Right lobe of liver (tissue), 6 donors: ENCODE measurements around the gene PTPRM. TPM values are rescaled to one million over a fixed set of nuclear protein-coding genes. Genes with fewer than 3 reads are reported as not detected.

Experiments
- ATAC-seq, 4 donors: fragments of 200-7000 bp; cut with Tn5 transposase; one replicate each; pipeline ENCODE4 v1.9.1; 2020; ENCODE audit warnings: mild to moderate bottlenecking in 4 of 4, moderate library complexity in 4 of 4
- DNase-seq, 3 donors: peaks; one replicate each; pipeline ENCODE4 v3.0.0-alpha.2; 2020
- H3K27ac ChIP-seq, 3 donors: fragments of 200-600 bp; one replicate each; pipeline ENCODE4 v1.8.0; 2022
- H3K27me3 ChIP-seq, 2 donors: fragments of 200-600 bp; one replicate each; pipeline ENCODE4 v1.8.0; 2022
- H3K36me3 ChIP-seq, 4 donors: fragments of 200-600 bp; sonication (generic) in 1 of 4; one replicate each; pipeline versions ENCODE4 v1.5.1 to v1.8.0; 2017 to 2022; ENCODE audit warnings: control low read depth in 1 of 4
- H3K4me1 ChIP-seq, 4 donors: fragments of 200-600 bp; sonication (generic) in 1 of 4; one replicate each; pipeline versions ENCODE4 v1.5.1 to v1.8.0; 2017 to 2022; ENCODE audit warnings: control low read depth in 1 of 4
- H3K4me3 ChIP-seq, 3 donors: fragments of 200-600 bp; one replicate each; pipeline ENCODE4 v1.8.0; 2022
- H3K9me3 ChIP-seq, 4 donors: fragments of 200-600 bp; sonication (generic) in 1 of 4; one replicate each; pipeline versions ENCODE4 v1.5.1 to v1.8.0; 2017 to 2022; ENCODE audit warnings: control low read depth in 1 of 4
- POLR2A ChIP-seq: fragments of 450-650 bp; IDR thresholded peaks from one replicate; pipeline ENCODE4 v1.6.1; 2017; ENCODE audit warnings: antibody characterized with exemption, mild to moderate bottlenecking
- WGBS: methylation state at CpG from one replicate; pipeline ENCODE4 v1.1.6; 2018; ENCODE audit warnings: low coverage, low lambda C conversion rate; ENCODE audit not compliant: insufficient coverage; ENCODE audit errors: missing lambda C conversion rate; 5-methylcytosine and 5-hydroxymethylcytosine counted together
- intact Hi-C, 2 donors: fragments of 100-400 bp; cut with DNase I; formaldehyde crosslinking; loops; one replicate each; pipeline versions ENCODE4 v1.11.2 to v1.14.1; 2022
- total RNA-seq, 6 experiments: library from RNA; depleted of rRNA in 2 of 6; stranded (reverse); fragments of >200 nt in 2 of 6; fragmentation: NEBNext Ultra II Directional in 3 of 6; extraction: Animal tissue kit (Norgen Biotek cat#: 25700) in 3 of 6; gene quantifications; one replicate each; pipeline versions ENCODE4 v1.1.0 to v1.2.4, GENCODE V29; 2016 to 2023
- TF ChIP-seq, protein P1 (sequence below), 4 donors: fragments of 200-600 bp in 3 of 4; fragments of 450-650 bp in 1 of 4; IDR thresholded peaks; one replicate each; pipeline versions ENCODE4 v1.5.1 to v1.8.0; 2016 to 2022; ENCODE audit warnings: antibody characterized with exemption in 4 of 4, mild to moderate bottlenecking in 2 of 4
- donor health status: DM: no; HTN: yes; CAD: no.
- donor health status: DM: no; HTN: no; CAD: no.
- donor health status: DM: no; HTN: no; CAD: no.
- donor health status: DM: no; HTN: yes; CAD: no.
- donor health status: DM: no; HTN: yes; CAD: no.

Gene PTPRM
- total RNA-seq, 6 experiments from 2014 or later = 15.1 to 45.7 (median 26.5) TPM

DNA sequence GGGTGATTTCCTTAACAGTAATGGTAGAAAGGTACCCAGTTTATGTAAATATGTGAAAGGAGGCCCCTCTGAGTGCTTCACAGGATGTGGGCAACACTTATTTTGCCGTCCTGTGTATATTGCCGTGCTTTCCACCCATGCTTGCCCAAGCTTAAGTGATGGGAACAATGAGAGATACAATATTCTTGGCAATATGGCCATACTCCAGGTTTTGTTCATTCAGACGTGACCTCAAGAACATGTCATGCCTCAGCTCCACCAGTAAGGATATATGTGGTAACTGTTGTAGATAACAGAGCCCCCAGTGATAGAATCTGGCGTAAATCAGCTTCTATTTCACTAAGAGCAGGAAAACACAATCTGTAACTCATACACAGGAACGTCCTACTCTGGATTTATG is 318.7 kb downstream of the PTPRM start:
- intact Hi-C loops = no loop called here
- WGBS = 56% methylated on average over 5 of the region's 5 CpGs

DNA sequence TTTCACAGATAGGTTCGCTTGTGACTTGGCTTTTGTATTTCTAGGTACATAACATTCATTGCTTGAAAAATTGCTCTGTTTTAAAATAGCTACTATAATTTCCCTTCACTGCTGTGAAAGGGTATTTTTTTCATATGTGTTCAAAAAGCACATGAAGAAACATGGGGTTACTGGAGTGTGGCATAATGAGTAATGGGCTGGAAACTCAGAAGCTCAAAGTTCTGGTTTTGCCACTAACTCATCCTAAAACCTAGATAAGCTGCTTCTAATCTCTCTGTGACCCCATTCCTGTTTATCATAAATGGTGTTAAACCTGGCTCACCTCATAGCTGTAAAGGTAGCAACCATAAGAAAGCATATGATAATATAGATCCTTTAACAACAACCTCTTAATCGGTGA is 319.3 kb downstream of the PTPRM start:
- Histone ChIP-seq H3K36me3 (no peaks in the 10 kb centered on the region), H3K27ac (no peak overlapping the region), H3K9me3 (no peaks in the 10 kb centered on the region), H3K27me3 (no peaks in the 10 kb centered on the region), H3K4me1 (no peaks in the 10 kb centered on the region), H3K4me3 (no peak overlapping the region)
- TF ChIP-seq POLR2A = no peak
- TF ChIP-seq, protein P1, sequence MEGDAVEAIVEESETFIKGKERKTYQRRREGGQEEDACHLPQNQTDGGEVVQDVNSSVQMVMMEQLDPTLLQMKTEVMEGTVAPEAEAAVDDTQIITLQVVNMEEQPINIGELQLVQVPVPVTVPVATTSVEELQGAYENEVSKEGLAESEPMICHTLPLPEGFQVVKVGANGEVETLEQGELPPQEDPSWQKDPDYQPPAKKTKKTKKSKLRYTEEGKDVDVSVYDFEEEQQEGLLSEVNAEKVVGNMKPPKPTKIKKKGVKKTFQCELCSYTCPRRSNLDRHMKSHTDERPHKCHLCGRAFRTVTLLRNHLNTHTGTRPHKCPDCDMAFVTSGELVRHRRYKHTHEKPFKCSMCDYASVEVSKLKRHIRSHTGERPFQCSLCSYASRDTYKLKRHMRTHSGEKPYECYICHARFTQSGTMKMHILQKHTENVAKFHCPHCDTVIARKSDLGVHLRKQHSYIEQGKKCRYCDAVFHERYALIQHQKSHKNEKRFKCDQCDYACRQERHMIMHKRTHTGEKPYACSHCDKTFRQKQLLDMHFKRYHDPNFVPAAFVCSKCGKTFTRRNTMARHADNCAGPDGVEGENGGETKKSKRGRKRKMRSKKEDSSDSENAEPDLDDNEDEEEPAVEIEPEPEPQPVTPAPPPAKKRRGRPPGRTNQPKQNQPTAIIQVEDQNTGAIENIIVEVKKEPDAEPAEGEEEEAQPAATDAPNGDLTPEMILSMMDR (IDR thresholded peaks at IDR 0.05) = no peak
- DNase-seq (no peak), ATAC-seq (no peak)
- WGBS = 85% methylated on average over 2 of the region's 2 CpGs
- intact Hi-C loops = no loop called here

More for the DNA sequence above, 318.7 kb downstream of the PTPRM start:
- TF ChIP-seq, protein P1 (IDR thresholded peaks at IDR 0.05) = no peak
- no peak for TF ChIP-seq POLR2A
- Histone ChIP-seq H3K4me3 (no peak overlapping the region), H3K36me3 (no peaks in the 10 kb centered on the region), H3K4me1 (no peaks in the 10 kb centered on the region), H3K9me3 (no peaks in the 10 kb centered on the region), H3K27ac (no peak overlapping the region), H3K27me3 (no peaks in the 10 kb centered on the region)
- no peak for DNase-seq
- no peak for ATAC-seq

DNA sequence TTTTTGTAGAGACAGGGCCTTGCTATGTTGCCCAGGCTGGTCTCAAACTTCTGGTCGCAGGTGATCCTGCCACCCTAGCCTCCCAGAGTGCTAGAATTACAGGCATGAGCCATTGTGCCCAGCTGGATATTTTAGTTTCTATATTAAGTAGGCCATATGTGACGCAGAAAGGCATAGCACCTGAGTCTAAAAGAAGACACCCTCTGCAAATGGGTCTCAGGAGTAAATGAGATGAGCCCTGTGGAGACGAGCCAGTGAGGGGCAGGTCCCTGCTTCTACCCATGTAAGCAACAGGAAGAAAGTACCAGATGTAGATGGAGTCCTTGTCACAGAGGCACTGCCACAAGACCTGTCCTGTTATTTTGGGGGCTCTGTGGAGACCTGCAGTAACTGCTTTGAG is 322.4 kb downstream of the PTPRM start:
- H3K4me1 ChIP-seq = no peaks in the 10 kb centered on the region
- no peaks in the 10 kb centered on the region for H3K9me3 ChIP-seq
- H3K4me3 ChIP-seq = no peak overlapping the region
- WGBS = 100% methylated on average over 2 of the region's 3 CpGs
- H3K27ac ChIP-seq = no peak overlapping the region
- no peak for ATAC-seq
- TF ChIP-seq POLR2A = no peak
- intact Hi-C loops = no loop called here
- H3K36me3 ChIP-seq = no peaks in the 10 kb centered on the region
- DNase-seq = no peak
- no peaks in the 10 kb centered on the region for H3K27me3 ChIP-seq

DNA sequence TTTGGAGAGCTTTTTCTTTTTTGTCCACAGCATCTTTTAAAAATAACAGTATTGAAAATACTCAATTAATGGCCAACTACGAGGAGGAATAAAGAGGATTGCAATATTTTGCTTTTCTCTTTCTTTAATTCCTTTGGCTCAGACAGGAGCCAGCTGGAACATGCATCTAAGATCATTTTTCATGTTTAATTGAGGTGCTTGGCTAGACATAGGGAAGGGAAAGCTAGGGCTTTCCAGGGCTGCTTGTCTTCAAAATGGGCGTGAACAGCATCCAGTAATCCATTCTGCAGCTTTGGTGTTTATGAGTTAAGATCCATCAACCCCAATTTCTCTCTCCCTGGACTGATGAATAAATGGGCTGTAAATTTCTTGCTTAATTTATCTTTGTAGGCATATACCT is 323.0 kb downstream of the PTPRM start:
- H3K4me3 ChIP-seq = no peak overlapping the region
- WGBS = 64% methylated on average over 2 of the region's 2 CpGs
- intact Hi-C loops = no loop called here
- H3K36me3 ChIP-seq = no peaks in the 10 kb centered on the region
- no peaks in the 10 kb centered on the region for H3K27me3 ChIP-seq
- DNase-seq = no peak
- H3K9me3 ChIP-seq = no peaks in the 10 kb centered on the region
- TF ChIP-seq, protein P1 (IDR thresholded peaks at IDR 0.05) = no peak
- TF ChIP-seq POLR2A = no peak
- no peaks in the 10 kb centered on the region for H3K4me1 ChIP-seq
- ATAC-seq = no peak
- H3K27ac ChIP-seq = no peak overlapping the region

DNA sequence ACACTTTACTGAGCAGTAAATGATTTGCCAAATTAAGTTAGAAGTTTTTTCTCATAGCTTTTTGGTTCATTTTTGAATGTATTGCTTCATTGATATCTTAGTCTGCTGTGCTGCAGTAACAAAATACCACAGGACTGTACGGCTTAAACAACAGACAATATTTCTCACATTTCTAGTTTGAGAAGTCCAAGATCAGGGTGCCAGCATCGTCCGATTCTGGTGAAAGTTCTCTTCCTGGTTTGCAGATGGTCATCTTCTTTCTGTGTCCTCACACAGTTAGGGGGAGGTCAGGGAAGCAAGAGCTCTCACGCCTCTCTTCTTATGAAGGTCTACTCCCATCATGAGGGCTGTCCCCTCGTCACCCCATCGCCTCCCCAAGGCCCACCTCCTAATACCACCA is 325.4 kb downstream of the PTPRM start:
- intact Hi-C loops = no loop called here

More for the DNA sequence above, 325.4 kb downstream of the PTPRM start:
- no peak for DNase-seq
- Histone ChIP-seq H3K27me3 (no peaks in the 10 kb centered on the region), H3K4me3 (no peak overlapping the region), H3K36me3 (no peaks in the 10 kb centered on the region), H3K27ac (no peak overlapping the region), H3K9me3 (no peaks in the 10 kb centered on the region), H3K4me1 (no peaks in the 10 kb centered on the region)
- no peak for TF ChIP-seq POLR2A
- TF ChIP-seq, protein P1 (IDR thresholded peaks at IDR 0.05) = no peak
- WGBS = 83% methylated on average over 2 of the region's 6 CpGs
- no peak for ATAC-seq
